ENCODE data around the gene WDR19.
"Not testable (repeated sequence)": the region's sequence is repeated elsewhere in the genome, so short reads cannot be mapped to it uniquely, and the experiment has no call there.

WDR19 gene

GRCh38 chr4:39181905-39182638 is at the start of gene WDR19:
Gene WDR19, plus strand, starts transcription at chr4:39182529. Its CDS starts 29 bp downstream, at chr4:39182558.
- peak; percentile 100 for DNase-seq

- no peak for DNase-seq
Observed at GRCh38 chr4:39133623-39134022, 48.7 kb upstream of the WDR19 start.

- no peak for DNase-seq
Observed at GRCh38 chr4:39134683-39135306, 47.5 kb upstream of the WDR19 start.

GRCh38 chr4:39138227-39138626 is 44.1 kb upstream of the WDR19 start:
- not testable (repeated sequence) for DNase-seq

- no peak for DNase-seq
Observed at GRCh38 chr4:39146211-39146610, 36.1 kb upstream of the WDR19 start.

DNA sequence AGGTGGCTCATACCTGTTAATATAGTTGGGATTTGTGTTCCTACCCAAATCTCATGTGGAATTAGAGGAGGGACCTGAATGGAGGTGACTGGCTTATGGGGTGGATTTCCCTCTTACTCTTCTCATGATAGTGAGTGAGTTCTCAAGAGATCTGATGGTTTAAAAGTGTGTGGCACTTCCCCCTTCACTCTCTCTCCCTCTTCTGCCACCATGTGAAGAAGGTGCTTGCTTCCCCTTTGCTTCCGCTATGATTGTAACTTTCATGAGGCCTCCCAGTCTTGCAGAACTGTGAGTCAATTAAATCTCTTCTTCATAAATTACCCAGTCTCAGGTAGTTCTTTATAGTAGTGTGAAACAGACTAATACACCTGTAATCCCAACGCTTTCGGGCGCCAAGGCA is 28.3 kb upstream of the WDR19 start:
- no peak for DNase-seq

GRCh38 chr4:39157520-39157919 is 24.8 kb upstream of the WDR19 start:
- DNase-seq = no peak

GRCh38 chr4:39166177-39166576 is 16.2 kb upstream of the WDR19 start:
- no peak for DNase-seq

DNA sequence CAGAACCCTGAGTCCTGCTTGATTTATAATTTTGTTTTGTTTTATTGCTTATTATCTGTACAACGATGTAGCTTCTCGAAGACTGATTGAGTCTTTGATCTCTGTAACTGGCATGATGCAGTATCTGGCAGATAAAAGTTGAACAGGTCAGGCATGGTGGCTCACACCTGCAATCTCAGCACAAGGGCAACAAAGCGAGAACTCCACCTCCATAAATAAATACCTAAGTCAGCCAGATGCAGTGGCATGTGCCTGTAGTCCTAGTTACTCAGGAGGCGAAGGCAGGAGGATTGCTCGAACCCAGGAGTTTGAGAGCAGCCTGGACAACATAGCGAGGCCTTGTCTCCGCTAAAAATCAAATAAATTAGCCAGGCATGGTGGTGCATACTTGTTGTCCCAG is 15.7 kb upstream of the WDR19 start:
- DNase-seq = no peak

DNA sequence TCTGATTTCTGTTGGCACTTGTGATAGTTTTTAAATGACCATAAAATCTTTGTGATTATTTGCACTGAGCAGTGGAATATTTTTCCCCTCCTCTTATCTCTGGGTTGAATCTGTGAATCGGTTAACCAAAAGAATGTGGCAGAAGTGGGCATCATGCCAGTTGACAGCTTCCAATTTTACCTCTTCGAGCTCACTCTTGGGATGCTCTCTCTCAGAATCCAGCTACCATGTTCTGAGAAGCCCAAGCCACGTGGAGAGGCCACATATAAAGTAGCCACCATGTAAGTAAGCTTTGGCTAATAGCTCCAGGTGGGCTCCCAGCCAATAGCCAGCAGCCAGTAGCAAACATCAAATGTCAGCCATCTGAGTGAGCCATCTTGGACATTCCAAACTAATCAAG is 12.9 kb upstream of the WDR19 start:
- no peak for DNase-seq

DNA sequence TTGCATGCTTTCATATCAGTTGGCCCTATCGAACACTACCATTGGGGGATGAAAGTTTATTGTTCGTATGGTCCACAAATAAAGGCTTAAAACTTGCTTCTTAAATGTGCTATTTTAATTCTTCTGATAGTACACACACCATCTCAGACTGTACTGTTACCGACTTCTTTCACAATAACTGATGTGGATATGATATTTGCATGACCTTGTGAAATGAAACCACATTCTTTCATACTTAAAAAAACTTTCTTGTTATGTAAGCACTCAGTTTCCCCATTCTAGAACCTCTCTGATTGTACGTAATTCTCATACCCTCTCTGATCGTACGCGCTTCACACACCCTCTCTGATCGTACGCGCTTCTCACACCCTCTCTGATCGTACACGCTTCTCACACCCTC is 12.0 kb upstream of the WDR19 start:
- no peak for DNase-seq

GRCh38 chr4:39178706-39179105 is 3.6 kb upstream of the WDR19 start:
- DNase-seq = no peak

DNA sequence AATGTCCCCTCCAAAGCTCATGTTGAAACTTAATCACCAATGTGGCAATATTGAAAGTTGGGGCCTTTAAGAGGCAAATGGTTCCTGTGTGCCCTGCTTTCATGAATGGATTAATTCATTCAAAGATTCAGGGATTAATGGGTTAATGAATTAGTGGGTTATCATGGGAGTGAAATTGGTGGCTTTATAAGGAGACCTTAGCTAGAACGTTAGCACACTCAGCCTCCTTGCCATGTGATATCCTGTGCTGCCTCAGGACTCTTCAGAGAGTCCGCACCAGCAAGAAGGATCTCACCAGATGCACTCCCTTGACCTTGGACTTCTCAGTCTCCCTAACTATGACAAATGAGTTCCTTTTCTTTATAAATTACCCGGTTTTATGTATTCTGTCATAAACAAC is 2.6 kb upstream of the WDR19 start:
- DNase-seq = no peak

- not testable (repeated sequence) for DNase-seq
Observed at GRCh38 chr4:39180629-39181028, 1.7 kb upstream of the WDR19 start.

- DNase-seq = peak; percentile 22
Observed at GRCh38 chr4:39181520-39181904, 817 bp upstream of the WDR19 start.

- DNase-seq = no peak
Observed at GRCh38 chr4:39201963-39202362, 19.6 kb downstream of the WDR19 start.

GRCh38 chr4:39204543-39204942 is 22.2 kb downstream of the WDR19 start:
- no peak for DNase-seq

DNA sequence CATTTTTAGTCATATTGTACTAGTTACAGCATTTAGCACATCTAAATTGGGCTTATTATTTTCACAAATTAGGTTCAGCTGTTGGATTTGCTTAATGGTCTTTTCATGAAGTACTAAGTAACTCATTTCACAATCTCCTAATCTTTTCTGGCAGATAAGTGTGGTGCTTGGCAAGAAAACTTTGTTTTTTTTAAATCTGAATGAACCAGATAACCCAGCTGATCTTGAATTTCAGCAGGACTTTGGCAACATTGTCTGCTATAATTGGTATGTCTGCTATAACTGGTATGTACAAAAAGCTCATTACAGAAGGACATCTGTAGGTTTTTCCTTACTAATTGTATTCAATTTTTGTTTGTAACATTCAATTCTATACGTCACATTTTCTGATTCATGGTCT is 22.7 kb downstream of the WDR19 start:
- DNase-seq = no peak

DNA sequence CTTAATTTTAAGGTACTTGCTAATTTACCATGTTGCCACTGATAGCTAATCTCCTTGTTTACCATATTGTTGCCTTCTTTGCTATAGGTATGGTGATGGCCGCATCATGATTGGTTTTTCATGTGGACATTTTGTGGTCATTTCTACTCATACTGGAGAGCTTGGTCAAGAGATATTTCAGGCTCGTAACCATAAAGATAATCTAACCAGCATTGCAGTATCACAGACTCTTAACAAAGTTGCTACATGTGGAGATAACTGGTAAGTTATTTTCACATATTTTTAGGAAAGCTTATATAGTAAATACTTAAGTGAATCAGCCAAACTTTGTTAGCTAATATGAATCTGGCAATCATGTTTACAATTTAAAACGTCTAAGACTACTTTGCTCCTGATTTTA is 23.1 kb downstream of the WDR19 start:
- no peak for DNase-seq

- DNase-seq = no peak
Observed at GRCh38 chr4:39227906-39228305, 45.6 kb downstream of the WDR19 start.

GRCh38 chr4:39228377-39228776 is 46.0 kb downstream of the WDR19 start:
- DNase-seq = no peak

- DNase-seq = no peak
Observed at GRCh38 chr4:39230462-39230861, 48.1 kb downstream of the WDR19 start.

GRCh38 chr4:39231660-39232059 is 49.3 kb downstream of the WDR19 start:
- DNase-seq = no peak

GRCh38 chr4:39232100-39232499 is 49.8 kb downstream of the WDR19 start:
- no peak for DNase-seq

- no peak for DNase-seq
Observed at GRCh38 chr4:39233114-39233513, 50.8 kb downstream of the WDR19 start.
